Measurements from ENCODE around the gene ADAR.
A peak's percentile ranks its signal among the peaks of the same experiment; 100 is the strongest.

Gene ADAR

GRCh38 chr1:154577346-154578057, 30.5 kb downstream of the ADAR start:
- H3K27ac ChIP-seq = peak overlapping the region in 1 of 2 donors; percentile 28
- H3K4me3 ChIP-seq = no peak overlapping the region
- TF ChIP-seq CTCF (IDR thresholded peaks at IDR 0.05) = no peak
- DNase-seq (ENCODE audit: low spot score) = no peak

- no peak for DNase-seq (ENCODE audit: low spot score)
- Histone ChIP-seq H3K4me3 (no peak overlapping the region), H3K27ac (no peak overlapping the region)
- no peak for TF ChIP-seq CTCF (IDR thresholded peaks at IDR 0.05)
These were observed 31.9 kb downstream of the ADAR start for GRCh38 chr1:154575951-154576566.

- H3K27ac ChIP-seq = no peak overlapping the region
- H3K4me3 ChIP-seq = no peak overlapping the region
- peak; percentile 66 for DNase-seq (ENCODE audit: low spot score)
- no peak for TF ChIP-seq CTCF (IDR thresholded peaks at IDR 0.05)
These were observed 32.6 kb downstream of the ADAR start for GRCh38 chr1:154575147-154575927.

- DNase-seq (ENCODE audit: low spot score) = no peak
- Histone ChIP-seq H3K4me3 (no peak overlapping the region), H3K27ac (no peak overlapping the region)
- TF ChIP-seq CTCF (IDR thresholded peaks at IDR 0.05) = no peak
These were observed 33.3 kb downstream of the ADAR start for GRCh38 chr1:154574716-154575115.

GRCh38 chr1:154573168-154573510, 34.8 kb downstream of the ADAR start:
- TF ChIP-seq CTCF (IDR thresholded peaks at IDR 0.05) = no peak
- no peak overlapping the region for H3K4me3 ChIP-seq
- no peak overlapping the region for H3K27ac ChIP-seq
- DNase-seq (ENCODE audit: low spot score) = no peak

GRCh38 chr1:154572468-154573167, 35.4 kb downstream of the ADAR start:
- no peak for TF ChIP-seq CTCF (IDR thresholded peaks at IDR 0.05)
- Histone ChIP-seq H3K27ac (no peak overlapping the region), H3K4me3 (no peak overlapping the region)
- DNase-seq (ENCODE audit: low spot score) = no peak
